Neutrophil (primary cell): ENCODE data around the gene SOCS3.

Source experiments
- H3K27ac ChIP-seq: fragments of 200-600 bp; sonication (generic); 2 replicates; pipeline ENCODE4 v1.5.1; 2016; ENCODE audit warnings: mild to moderate bottlenecking, moderate library complexity
- H3K27me3 ChIP-seq: fragments of 200-600 bp; sonication (generic); 2 replicates; pipeline ENCODE4 v1.6.0; 2016; ENCODE audit warnings: mild to moderate bottlenecking
- H3K36me3 ChIP-seq: fragments of 200-600 bp; sonication (generic); 2 replicates; pipeline ENCODE4 v1.5.1; 2017
- H3K4me1 ChIP-seq, 2 experiments: fragments of 200-600 bp in 1 of 2; sonication (generic) in 1 of 2; 1 replicate in 1 of 2; 2 replicates in 1 of 2; pipeline versions ENCODE4 v1.5.1 to v1.6.1; 2013 to 2016; ENCODE audit warnings: low read depth in 1 of 2, low read length in 1 of 2, mild to moderate bottlenecking in 1 of 2, moderate library complexity in 1 of 2; ENCODE audit not compliant: control insufficient read depth in 1 of 2, insufficient read depth in 1 of 2
- H3K4me3 ChIP-seq, 2 experiments: fragments of 200-600 bp in 1 of 2; sonication (generic) in 1 of 2; 1 replicate in 1 of 2; 2 replicates in 1 of 2; pipeline ENCODE4 v1.5.1; 2013 to 2016; ENCODE audit warnings: low read depth in 1 of 2, low read length in 1 of 2, mild to moderate bottlenecking in 1 of 2, moderate library complexity in 1 of 2
- H3K9me3 ChIP-seq: fragments of 200-600 bp; sonication (generic); 2 replicates; pipeline ENCODE4 v1.5.1; 2016
- CTCF ChIP-seq: fragments of 200-600 bp; sonication (generic); IDR thresholded peaks from 2 replicates; pipeline ENCODE4 v1.5.1; 2016; ENCODE audit warnings: antibody characterized with exemption

Gene SOCS3

GRCh38 chr17:78366109-78366848 lies 6.4 kb upstream of the SOCS3 start:
- H3K4me3 ChIP-seq = no peak overlapping the region
- H3K27ac ChIP-seq = no peak overlapping the region
- no peaks in the 10 kb centered on the region for H3K9me3 ChIP-seq
- no peaks in the 10 kb centered on the region for H3K36me3 ChIP-seq
- no peak for TF ChIP-seq CTCF
- H3K4me1 ChIP-seq = peaks cover 6 to 17% of the 10 kb centered on the region in 2 experiments
- H3K27me3 ChIP-seq = peaks cover 36% of the 10 kb centered on the region

DNA sequence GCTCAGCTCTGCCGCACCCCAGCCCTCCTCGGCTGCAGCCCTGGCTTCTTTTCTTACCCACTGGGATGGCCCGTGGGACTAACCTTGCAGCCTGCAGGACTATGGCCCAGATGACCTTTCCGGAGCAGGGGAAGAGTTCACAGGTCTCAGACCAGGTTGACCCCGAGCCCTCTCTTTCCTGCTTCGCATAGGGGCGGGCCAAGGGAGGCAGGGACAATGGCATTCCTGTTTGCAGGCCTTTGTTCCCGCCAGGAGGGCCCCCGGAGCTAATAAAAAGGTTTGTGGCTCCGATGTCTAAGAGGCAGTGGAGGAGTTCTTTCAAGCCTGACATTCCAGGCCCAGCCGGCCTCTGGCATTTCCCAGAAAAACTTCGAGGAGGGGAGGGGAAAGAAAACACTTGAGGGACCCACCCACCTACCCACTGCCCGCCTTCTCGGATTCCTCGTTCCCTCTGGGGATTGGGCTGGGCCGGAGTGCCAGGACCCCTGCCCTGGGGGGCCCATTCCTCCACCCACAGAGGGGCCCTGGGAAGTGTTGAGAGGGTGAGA lies 5.8 kb upstream of the SOCS3 start:
- no peak for TF ChIP-seq CTCF
- Histone ChIP-seq H3K9me3 (no peaks in the 10 kb centered on the region), H3K27ac (no peak overlapping the region), H3K27me3 (peaks cover 36% of the 10 kb centered on the region), H3K4me3 (no peak overlapping the region), H3K4me1 (peaks cover 12 to 23% of the 10 kb centered on the region in 2 experiments), H3K36me3 (no peaks in the 10 kb centered on the region)

GRCh38 chr17:78364436-78365281 lies 4.8 kb upstream of the SOCS3 start:
- H3K36me3 ChIP-seq = no peaks in the 10 kb centered on the region
- no peak overlapping the region for H3K4me3 ChIP-seq
- no peaks in the 10 kb centered on the region for H3K9me3 ChIP-seq
- no peak overlapping the region for H3K27ac ChIP-seq
- peaks cover 15 to 25% of the 10 kb centered on the region in 2 experiments for H3K4me1 ChIP-seq
- H3K27me3 ChIP-seq = peaks cover 37% of the 10 kb centered on the region
- no peak for TF ChIP-seq CTCF

- Histone ChIP-seq H3K4me1 (peaks cover 33 to 37% of the 10 kb centered on the region in 2 experiments), H3K9me3 (peaks cover 4% of the 10 kb centered on the region), H3K27me3 (peaks cover 57% of the 10 kb centered on the region), H3K4me3 (no peak overlapping the region), H3K27ac (no peak overlapping the region), H3K36me3 (peaks cover 13% of the 10 kb centered on the region)
- no peak for TF ChIP-seq CTCF
Measured at GRCh38 chr17:78362671-78363070, 2.8 kb upstream of the SOCS3 start.

DNA sequence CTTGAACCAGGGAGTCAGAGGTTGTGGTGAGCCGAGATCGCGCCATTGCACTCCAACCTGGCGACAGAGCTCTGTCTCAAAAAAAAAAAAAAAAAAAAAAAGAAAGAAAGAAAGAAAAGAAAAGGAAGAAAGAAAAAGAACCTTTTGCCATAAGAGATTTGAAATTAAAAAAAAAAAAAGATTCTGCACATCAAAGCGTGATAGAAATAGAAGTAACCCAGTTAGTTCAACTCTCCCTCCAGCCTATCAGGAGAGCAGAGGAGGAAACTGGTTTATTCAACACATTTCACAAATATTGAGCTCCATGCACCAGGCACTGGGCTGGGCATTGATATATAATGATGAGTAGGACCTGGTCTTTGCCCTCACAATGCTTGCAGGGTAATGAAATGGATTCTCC lies 2.4 kb upstream of the SOCS3 start:
- Histone ChIP-seq H3K9me3 (peaks cover 4% of the 10 kb centered on the region), H3K4me1 (peaks cover 35 to 41% of the 10 kb centered on the region in 2 experiments), H3K27me3 (peaks cover 62% of the 10 kb centered on the region), H3K27ac (no peak overlapping the region), H3K4me3 (no peak overlapping the region), H3K36me3 (peaks cover 18% of the 10 kb centered on the region)
- TF ChIP-seq CTCF = no peak
